Measurements from ENCODE around the gene HOXC9. TPM values are rescaled to one million over a fixed set of nuclear protein-coding genes. Genes with fewer than 3 reads are reported as not detected.
A peak's percentile ranks its signal among the peaks of the same experiment; 100 is the strongest.

The HOXC9 gene
- total RNA-seq, 2 donors from 2014 or later: not detected

GRCh38 chr12:54049108-54049507 lies 49.1 kb downstream of the HOXC9 start:
- H3K36me3 ChIP-seq: no peaks in the 10 kb centered on the region
- H3K9me3 ChIP-seq: no peaks in the 10 kb centered on the region
- peaks cover 0 to 18% of the 10 kb centered on the region in 2 donors for H3K4me1 ChIP-seq
- peaks cover 28 to 53% of the 10 kb centered on the region in 2 donors for H3K27me3 ChIP-seq
- no peak overlapping the region for H3K4me3 ChIP-seq
- no peak overlapping the region for H3K27ac ChIP-seq
- no peak for TF ChIP-seq CTCF (IDR thresholded peaks at IDR 0.05)
- DNase-seq (ENCODE audit: low spot score): no peak

- Histone ChIP-seq H3K27me3 (peaks cover 31 to 50% of the 10 kb centered on the region in 2 donors), H3K36me3 (no peaks in the 10 kb centered on the region), H3K4me1 (peaks cover 0 to 18% of the 10 kb centered on the region in 2 donors), H3K27ac (no peak overlapping the region), H3K4me3 (no peak overlapping the region), H3K9me3 (no peaks in the 10 kb centered on the region)
- no peak for TF ChIP-seq CTCF (IDR thresholded peaks at IDR 0.05)
- no peak for DNase-seq (ENCODE audit: low spot score)
These were observed 50.5 kb downstream of the HOXC9 start for GRCh38 chr12:54050482-54050810.

- H3K9me3 ChIP-seq: no peaks in the 10 kb centered on the region
- H3K4me1 ChIP-seq: peaks cover 0 to 18% of the 10 kb centered on the region in 2 donors
- no peak for DNase-seq (ENCODE audit: low spot score)
- no peak overlapping the region for H3K27ac ChIP-seq
- H3K27me3 ChIP-seq: peaks cover 23 to 43% of the 10 kb centered on the region in 2 donors
- no peak overlapping the region for H3K4me3 ChIP-seq
- TF ChIP-seq CTCF (IDR thresholded peaks at IDR 0.05): no peak
- H3K36me3 ChIP-seq: no peaks in the 10 kb centered on the region
These were observed 51.3 kb downstream of the HOXC9 start for GRCh38 chr12:54051026-54051842.

- no peaks in the 10 kb centered on the region for H3K9me3 ChIP-seq
- H3K27ac ChIP-seq: no peak overlapping the region
- peaks cover 22 to 39% of the 10 kb centered on the region in 2 donors for H3K27me3 ChIP-seq
- DNase-seq (ENCODE audit: low spot score): no peak
- no peaks in the 10 kb centered on the region for H3K36me3 ChIP-seq
- H3K4me3 ChIP-seq: no peak overlapping the region
- TF ChIP-seq CTCF (IDR thresholded peaks at IDR 0.05): no peak
- H3K4me1 ChIP-seq: peaks cover 0 to 13% of the 10 kb centered on the region in 2 donors
These were observed 52.0 kb downstream of the HOXC9 start for GRCh38 chr12:54051874-54052437.

GRCh38 chr12:54052438-54053002 lies 52.6 kb downstream of the HOXC9 start:
- H3K4me3 ChIP-seq: peak overlapping the region in 1 of 2 donors; percentile 49

More at GRCh38 chr12:54052438-54053002, 52.6 kb downstream of the HOXC9 start:
- Histone ChIP-seq H3K36me3 (no peaks in the 10 kb centered on the region), H3K4me1 (peaks cover 0 to 8% of the 10 kb centered on the region in 2 donors), H3K9me3 (no peaks in the 10 kb centered on the region), H3K27ac (peak overlapping the region in 1 of 2 donors; percentile 1), H3K27me3 (peaks cover 20 to 33% of the 10 kb centered on the region in 2 donors)
- TF ChIP-seq CTCF (IDR thresholded peaks at IDR 0.05): no peak
- DNase-seq (ENCODE audit: low spot score): no peak

MicroRNA genes within 50 kb of the gene (microRNA counts, 767-probe panel; counts per million panel counts)
- microRNA hsa-miR-196a-5p: 0 to 1,689 counts per million in 2 donors
- microRNA hsa-miR-615-3p: 0 to 31.0 counts per million in 2 donors
- 0 to 178 counts per million in 2 donors for microRNA hsa-miR-615-5p

Small RNA genes within 50 kb of the gene (microRNA-seq; reads per million reads assigned to microRNA genes)
- gene MIR196A2 (ENCODE audit: borderline number of aligned reads in 2 of 2, borderline replicate concordance in 1 of 2) (1.4 to 2.8 reads per million in 2 donors), gene MIR615 (ENCODE audit: borderline number of aligned reads in 2 of 2, borderline replicate concordance in 1 of 2) (1.4 to 16.3 reads per million in 2 donors)

Other genes starting within 250 kb of the HOXC9 start
- 1 to 10 TPM in 1 of 2 donors, not detected in 1; 3.7 TPM for gene CISTR, start 248.2 kb upstream of the HOXC9 start, total RNA-seq
- not detected for gene HOXC13, start 61.3 kb upstream of the HOXC9 start, total RNA-seq
- not detected for gene HOXC12, start 45.3 kb upstream of the HOXC9 start, total RNA-seq
- gene HOXC11, start 27.0 kb upstream of the HOXC9 start, total RNA-seq: not detected
- not detected for gene HOTAIR, start 25.2 kb upstream of the HOXC9 start, total RNA-seq
- not detected for gene HOXC10, start 15.0 kb upstream of the HOXC9 start, total RNA-seq
- gene HOXC8, start 8.8 kb downstream of the HOXC9 start, total RNA-seq: not detected
- gene HOXC6, start 28.3 kb downstream of the HOXC9 start, total RNA-seq: not detected
- gene HOXC5, start 32.9 kb downstream of the HOXC9 start, total RNA-seq: under 1 TPM in 1 of 2 donors, not detected in 1; 0.33 TPM
- under 1 TPM in 1 of 2 donors, not detected in 1; 0.20 TPM for gene HOXC4, start 53.7 kb downstream of the HOXC9 start, total RNA-seq
- gene SMUG1, start 188.8 kb downstream of the HOXC9 start, total RNA-seq: 10 to 100 TPM; 14.5 to 29.4 TPM